HCT116 (cell line): Measurements from ENCODE around the gene CECR2. TPM values are rescaled to one million over a fixed set of nuclear protein-coding genes. Genes with fewer than 3 reads are reported as not detected.

Source experiments
- ATAC-seq: fragments of 200-7000 bp; cut with Tn5 transposase; 2 replicates; pipeline ENCODE4 v1.9.1; 2020; ENCODE audit warnings: mild to moderate bottlenecking, moderate library complexity
- BruUV-seq: library from RNA; stranded (reverse); fragments of 400-500 nt; replicated peaks from 2 replicates; lab custom pipeline; 2021; lab: Mats Ljungman, UMichigan
- CTCF ChIA-PET: fragments of 300-600 bp; sonication (Branson Sonifier 250); formaldehyde crosslinking; loops from one replicate; lab custom pipeline; 2021; ENCODE audit warnings: antibody characterized with exemption; lab: Charles Lee
- POLR2A ChIA-PET: fragments of 300-600, 350-600 bp; sonication (Branson Sonifier 250); formaldehyde crosslinking; loops from one replicate; lab custom pipeline; 2021; ENCODE audit warnings: antibody characterized with exemption; lab: Charles Lee
- RAD21 ChIA-PET, 2 experiments: fragments of 300-600 bp; sonication (Branson Sonifier 250); formaldehyde crosslinking; loops; one replicate each; lab custom pipeline; 2023; ENCODE audit warnings: low total read pairs in 2 of 2; ENCODE audit not compliant: uncharacterized antibody in 2 of 2, unreplicated experiment in 2 of 2, low non-redundant PET in 1 of 2; lab: Charles Lee
- DNase-seq: peaks from one replicate; pipeline ENCODE4 v3.0.0-alpha.2; 2010; ENCODE audit warnings: low read depth, low spot score
- H2AFZ ChIP-seq: fragments of 200-600 bp; shearing (Covaris generic), sonication (generic); 2 replicates; pipeline ENCODE4 v1.6.1; 2017; ENCODE audit warnings: low read depth, mixed run types, mixed read lengths, antibody characterized with exemption, low read length; ENCODE audit not compliant: poor library complexity, severe bottlenecking
- H3K27ac ChIP-seq: 2 replicates; pipeline ENCODE4 v1.5.1; 2012; ENCODE audit warnings: low read depth, low read length
- H3K27me3 ChIP-seq: fragments of 200-600 bp; sonication (generic); 2 replicates; pipeline ENCODE4 v1.6.1; 2016; ENCODE audit warnings: mixed run types, low read length, mixed read lengths; ENCODE audit not compliant: insufficient read depth
- H3K36me3 ChIP-seq, 2 experiments: fragments of 200-500 bp in 1 of 2; fragments of 200-600 bp in 1 of 2; sonication (Bioruptor generic) in 1 of 2; sonication (generic) in 1 of 2; 2 replicates each; pipeline versions ENCODE4 v1.5.1 to v1.6.1; 2014 to 2016; ENCODE audit warnings: low read length in 2 of 2, inconsistent platforms in 1 of 2, mixed read lengths in 1 of 2, mixed run types in 1 of 2; ENCODE audit not compliant: insufficient read depth in 2 of 2, control insufficient read depth in 1 of 2
- H3K4me1 ChIP-seq, 2 experiments: fragments of 200-600 bp in 1 of 2; sonication (generic) in 1 of 2; 2 replicates each; pipeline versions ENCODE4 v1.5.1 to v1.6.1; 2012 to 2017; ENCODE audit warnings: low read length in 2 of 2, inconsistent platforms in 1 of 2, mild to moderate bottlenecking in 1 of 2, mixed read lengths in 1 of 2, mixed run types in 1 of 2, moderate library complexity in 1 of 2; ENCODE audit not compliant: insufficient read depth in 2 of 2, control insufficient read depth in 1 of 2
- H3K4me2 ChIP-seq: fragments of 200-600 bp; sonication (generic); 2 replicates; pipeline ENCODE4 v1.6.1; 2017; ENCODE audit warnings: mixed run types, low read length, mixed read lengths
- H3K4me3 ChIP-seq, 2 experiments: fragments of 200-600 bp in 1 of 2; sonication (generic) in 1 of 2; replicated peaks in 1 of 2; 2 replicates each; pipeline ENCODE4 v1.5.1; 2011 to 2016; ENCODE audit warnings: low read length in 2 of 2, control low read depth in 1 of 2, low read depth in 1 of 2, mild to moderate bottlenecking in 1 of 2, mixed read lengths in 1 of 2, mixed run types in 1 of 2
- H3K79me2 ChIP-seq: fragments of 200-600 bp; sonication (generic); 2 replicates; pipeline ENCODE4 v1.6.1; 2017; ENCODE audit warnings: mild to moderate bottlenecking, mixed run types, low read length, moderate library complexity, mixed read lengths; ENCODE audit not compliant: insufficient read depth
- H3K9ac ChIP-seq: fragments of 200-600 bp; sonication (generic); 2 replicates; pipeline ENCODE4 v1.6.1; 2016; ENCODE audit warnings: low read length, mixed read lengths
- H3K9me2 ChIP-seq: fragments of 200-600 bp; sonication (generic), shearing (Covaris generic); 2 replicates; pipeline ENCODE4 v1.6.1; 2017; ENCODE audit warnings: mixed run types, mild to moderate bottlenecking, moderate library complexity; ENCODE audit not compliant: insufficient read depth
- H3K9me3 ChIP-seq, 2 experiments: fragments of 200-500 bp in 1 of 2; fragments of 200-600 bp in 1 of 2; sonication (Bioruptor generic) in 1 of 2; sonication (generic) in 1 of 2; 2 replicates each; pipeline ENCODE4 v1.6.1; 2014 to 2017; ENCODE audit warnings: low read length in 2 of 2, mixed read lengths in 2 of 2, inconsistent platforms in 1 of 2, low read depth in 1 of 2, mild to moderate bottlenecking in 1 of 2, mixed run types in 1 of 2, moderate library complexity in 1 of 2; ENCODE audit not compliant: control insufficient read depth in 1 of 2, insufficient read depth in 1 of 2
- H4K20me1 ChIP-seq: fragments of 200-600 bp; sonication (generic), shearing (Covaris generic); 2 replicates; pipeline ENCODE4 v1.6.1; 2017; ENCODE audit warnings: mixed run types, mild to moderate bottlenecking, moderate library complexity; ENCODE audit not compliant: insufficient read depth
- ATF3 ChIP-seq: IDR thresholded peaks from 2 replicates; pipeline ENCODE4 v1.6.1; 2012
- CBX3 ChIP-seq: IDR thresholded peaks from 2 replicates; pipeline ENCODE4 v1.6.1; 2012; ENCODE audit warnings: low read depth
- CEBPB ChIP-seq: IDR thresholded peaks from 2 replicates; pipeline ENCODE4 v1.6.1; 2012; ENCODE audit warnings: low read depth
- CTCF ChIP-seq, 3 experiments: fragments of 200-600 bp in 1 of 3; sonication (generic) in 1 of 3; IDR thresholded peaks in 2 of 3; conservative IDR thresholded peaks in 1 of 3; 2 replicates each; pipeline ENCODE4 v1.5.1; 2012 to 2017; ENCODE audit warnings: low read depth in 2 of 3, low read length in 2 of 3, antibody characterized with exemption in 1 of 3, borderline replicate concordance in 1 of 3, control low read depth in 1 of 3, mild to moderate bottlenecking in 1 of 3, mixed read lengths in 1 of 3, mixed run types in 1 of 3, moderate library complexity in 1 of 3; ENCODE audit not compliant: insufficient read depth in 1 of 3
- EGR1 ChIP-seq: IDR thresholded peaks from 2 replicates; pipeline ENCODE4 v1.6.1; 2012; ENCODE audit warnings: low read depth
- ELF1 ChIP-seq: IDR thresholded peaks from 2 replicates; pipeline ENCODE4 v1.6.1; 2012; ENCODE audit warnings: low read depth, borderline replicate concordance
- EZH2 ChIP-seq: fragments of 200-600 bp; sonication (generic); IDR thresholded peaks from 2 replicates; pipeline ENCODE4 v1.6.1; 2017; ENCODE audit warnings: antibody characterized with exemption, mixed run types
- EZH2phosphoT487 ChIP-seq: fragments of 200-600 bp; IDR thresholded peaks from 2 replicates; pipeline ENCODE4 v1.6.1; 2018; ENCODE audit warnings: antibody characterized with exemption, borderline replicate concordance
- FOSL1 ChIP-seq: IDR thresholded peaks from 2 replicates; pipeline ENCODE4 v1.6.1; 2012; ENCODE audit warnings: low read depth
- MAX ChIP-seq: IDR thresholded peaks from 2 replicates; pipeline ENCODE4 v1.6.1; 2012
- POLR2A ChIP-seq: IDR thresholded peaks from 2 replicates; pipeline ENCODE4 v1.7.0; 2011; ENCODE audit warnings: borderline replicate concordance; ENCODE audit not compliant: insufficient read depth, insufficient read length; ENCODE audit errors: extremely low read depth
- POLR2AphosphoS5 ChIP-seq: IDR thresholded peaks from 2 replicates; pipeline ENCODE4 v1.6.1; 2011; ENCODE audit warnings: mild to moderate bottlenecking, low read depth, low read length, moderate library complexity
- RAD21 ChIP-seq: IDR thresholded peaks from 2 replicates; pipeline ENCODE4 v1.6.1; 2012; ENCODE audit warnings: low read depth, mild to moderate bottlenecking
- REST ChIP-seq: IDR thresholded peaks from 2 replicates; pipeline ENCODE4 v1.6.1; 2012; ENCODE audit warnings: low read depth
- SIN3A ChIP-seq: IDR thresholded peaks from 2 replicates; pipeline ENCODE4 v1.6.1; 2012; ENCODE audit warnings: low read depth
- SP1 ChIP-seq: IDR thresholded peaks from 2 replicates; pipeline ENCODE4 v1.6.1; 2012; ENCODE audit warnings: low read depth
- SRF ChIP-seq: IDR thresholded peaks from 2 replicates; pipeline ENCODE4 v1.6.1; 2012; ENCODE audit warnings: low read depth
- TCF7L2 ChIP-seq: IDR thresholded peaks from 2 replicates; pipeline ENCODE4 v1.7.0; 2011; ENCODE audit warnings: borderline replicate concordance, inconsistent platforms; ENCODE audit not compliant: insufficient read depth, insufficient read length; ENCODE audit errors: extremely low read depth
- YY1 ChIP-seq: IDR thresholded peaks from 2 replicates; pipeline ENCODE4 v1.6.1; 2011; ENCODE audit warnings: low read length, low read depth, moderate library complexity, mild to moderate bottlenecking; ENCODE audit not compliant: insufficient replicate concordance; ENCODE audit errors: extremely low read depth
- ZFX ChIP-seq: fragments of 450-650 bp; IDR thresholded peaks from 2 replicates; pipeline ENCODE4 v1.6.1; 2017
- intact Hi-C: fragments of 100-400 bp; cut with micrococcal nuclease; formaldehyde crosslinking; loops from 2 replicates; pipeline ENCODE4 v1.10.0; 2022
- total RNA-seq: library from RNA; stranded (reverse); gene quantifications from one replicate; pipeline ENCODE4 v1.2.1, GENCODE V29; 2021; ENCODE audit not compliant: unreplicated experiment

CECR2 gene
- total RNA-seq, 1 experiment from 2014 or later = 6.0 TPM

- CTCF ChIA-PET = interaction anchor here (0.6 kb wide), 2 partner anchors 442 to 993 kb away, joined by 3 to 7 read pairs; no protein-coding TSS in a partner anchor
- ATAC-seq = no peak
- H3K27me3 ChIP-seq = no peaks in the 10 kb centered on the region
- no peak overlapping the region for H3K4me2 ChIP-seq
- no peak overlapping the region for H2AFZ ChIP-seq
- TF ChIP-seq SP1 (no peak), POLR2A (no peak), RAD21 (no peak), POLR2AphosphoS5 (no peak), EGR1 (no peak), ATF3 (no peak), CTCF (IDR thresholded peaks at IDR 0.05 in 2 of 3, conservative IDR thresholded peaks at IDR 0.05 in 1 of 3; ENCODE audit: borderline replicate concordance in 1 of 3, insufficient read depth in 1 of 3, low read depth in 2 of 3, low read length in 2 of 3) (no peak), CEBPB (no peak), SRF (no peak), MAX (no peak), ELF1 (no peak), ZFX (no peak), SIN3A (no peak), EZH2 (no peak), TCF7L2 (no peak), REST (no peak), FOSL1 (no peak), CBX3 (no peak), YY1 (no peak), EZH2phosphoT487 (no peak)
- TF ChIP-seq, all 23 proteins: peak for 0
- DNase-seq = no peak
- peaks cover 0 to 4% of the 10 kb centered on the region in 2 experiments; a peak in 1 of 4 replicates for H3K36me3 ChIP-seq
- H3K9ac ChIP-seq = no peak overlapping the region
- no peak overlapping the region for H3K4me3 ChIP-seq
- no peaks in the 10 kb centered on the region for H3K79me2 ChIP-seq
- no peaks in the 10 kb centered on the region for H3K9me3 ChIP-seq
- no peaks in the 10 kb centered on the region for H4K20me1 ChIP-seq
- BruUV-seq = no TSS peak
- H3K4me1 ChIP-seq = no peaks in the 10 kb centered on the region
- no peaks in the 10 kb centered on the region for H3K9me2 ChIP-seq
- RAD21 ChIA-PET = no interaction called here
- POLR2A ChIA-PET = no interaction called here
- no peak overlapping the region for H3K27ac ChIP-seq
- intact Hi-C loops = no loop called here
Observed at GRCh38 chr22:17552737-17553136, 183.5 kb downstream of the CECR2 start.
